PC-9 (cell line): ENCODE data around the gene JSRP1.

Experiments
- CTCF ChIP-seq: fragments of 200-600 bp; sonication (generic); conservative IDR thresholded peaks from 2 replicates; pipeline ENCODE4 v1.6.1; 2017; ENCODE audit warnings: mixed run types, antibody characterized with exemption, mild to moderate bottlenecking, moderate library complexity
- EZH2 ChIP-seq: fragments of 200-600 bp; sonication (generic); IDR thresholded peaks from 2 replicates; pipeline ENCODE4 v1.8.0; 2017; ENCODE audit warnings: antibody characterized with exemption, low read depth

- TF ChIP-seq EZH2 (no peak), CTCF (no peak)
These were observed 4.0 kb downstream of the JSRP1 start for GRCh38 chr19:2252055-2252796.
